SK-N-SH (cell line): ENCODE measurements around the gene CRB2. TPM values are rescaled to one million over a fixed set of nuclear protein-coding genes. Genes with fewer than 3 reads are reported as not detected.

Experiments
- CTCF ChIA-PET: fragments of 300-600, 350-600 bp; formaldehyde crosslinking; extraction: SDS; loops from one replicate; lab custom pipeline; 2021; lab: Yijun Ruan, JAX
- POLR2A ChIA-PET: fragments of 350-600 bp; sonication (Branson Sonifier 250); formaldehyde crosslinking; extraction: SDS; loops from one replicate; lab custom pipeline; 2020; ENCODE audit warnings: antibody characterized with exemption, inconsistent platforms; lab: Yijun Ruan, JAX
- DNase-seq: peaks from one replicate; pipeline ENCODE4 v3.0.0; 2012
- H2AFZ ChIP-seq: fragments of 200-600 bp; sonication (generic); 2 replicates; pipeline ENCODE4 v1.8.1; 2016; ENCODE audit warnings: antibody characterized with exemption, mild to moderate bottlenecking, low read depth
- H3F3A ChIP-seq: fragments of 200-600 bp; sonication (generic); replicated peaks from 2 replicates; pipeline ENCODE3; 2016; ENCODE audit warnings: antibody characterized with exemption, mild to moderate bottlenecking; ENCODE audit not compliant: insufficient read depth
- H3K27ac ChIP-seq, 2 experiments: fragments of 200-500 bp in 1 of 2; fragments of 200-600 bp in 1 of 2; sonication (Bioruptor generic) in 1 of 2; sonication (generic), shearing (Covaris generic) in 1 of 2; 2 replicates each; pipeline versions ENCODE4 v1.5.1 to v1.6.1; 2014 to 2016; ENCODE audit warnings: low read depth in 2 of 2, inconsistent platforms in 1 of 2, low read length in 1 of 2, mild to moderate bottlenecking in 1 of 2, mixed read lengths in 1 of 2
- H3K27me3 ChIP-seq: fragments of 200-600 bp; sonication (generic), shearing (Covaris generic); 2 replicates; pipeline ENCODE4 v1.6.1; 2016; ENCODE audit warnings: mixed run types; ENCODE audit not compliant: insufficient read depth
- H3K36me3 ChIP-seq, 2 experiments: fragments of 200-500 bp in 1 of 2; fragments of 200-600 bp in 1 of 2; sonication (Bioruptor generic) in 1 of 2; sonication (generic) in 1 of 2; replicated peaks in 1 of 2; 2 replicates each; pipeline versions ENCODE3 to v1.5.1; 2014 to 2016; ENCODE audit warnings: low read length in 1 of 2, mild to moderate bottlenecking in 1 of 2; ENCODE audit not compliant: insufficient read depth in 2 of 2, control insufficient read depth in 1 of 2
- H3K4me1 ChIP-seq, 2 experiments: fragments of 200-500 bp in 1 of 2; fragments of 200-600 bp in 1 of 2; sonication (Bioruptor generic) in 1 of 2; sonication (generic), shearing (Covaris generic) in 1 of 2; 2 replicates each; pipeline versions ENCODE4 v1.5.1 to v1.6.1; 2014 to 2016; ENCODE audit warnings: low read depth in 1 of 2, low read length in 1 of 2, mixed run types in 1 of 2; ENCODE audit not compliant: insufficient read depth in 2 of 2, control insufficient read depth in 1 of 2
- H3K4me2 ChIP-seq: fragments of 200-600 bp; sonication (generic), shearing (Covaris generic); 2 replicates; pipeline ENCODE4 v1.6.1; 2017; ENCODE audit warnings: mixed run types
- H3K4me3 ChIP-seq, 2 experiments: fragments of 200-500 bp in 1 of 2; fragments of 200-600 bp in 1 of 2; sonication (Bioruptor generic) in 1 of 2; sonication (generic), shearing (Covaris generic) in 1 of 2; 2 replicates each; pipeline versions ENCODE4 v1.5.1 to v1.8.1; 2014 to 2016; ENCODE audit warnings: low read depth in 2 of 2, inconsistent platforms in 1 of 2, low read length in 1 of 2, mild to moderate bottlenecking in 1 of 2, mixed read lengths in 1 of 2, moderate library complexity in 1 of 2
- H3K79me2 ChIP-seq: fragments of 200-600 bp; sonication (generic); 2 replicates; pipeline ENCODE4 v1.8.1; 2017; ENCODE audit warnings: mild to moderate bottlenecking; ENCODE audit not compliant: insufficient read depth
- H3K9ac ChIP-seq: fragments of 200-600 bp; sonication (generic); 2 replicates; pipeline ENCODE4 v1.6.1; 2017; ENCODE audit warnings: mixed run types
- H3K9me2 ChIP-seq: fragments of 200-600 bp; sonication (generic); 2 replicates; pipeline ENCODE4 v1.6.1; 2017; ENCODE audit warnings: mixed run types
- H3K9me3 ChIP-seq: fragments of 200-600 bp; sonication (generic); 2 replicates; pipeline ENCODE4 v1.6.1; 2017; ENCODE audit warnings: mixed run types, mild to moderate bottlenecking, moderate library complexity
- H4K20me1 ChIP-seq: fragments of 200-600 bp; sonication (generic); 2 replicates; pipeline ENCODE4 v1.6.1; 2017; ENCODE audit warnings: mild to moderate bottlenecking, mixed run types; ENCODE audit not compliant: insufficient read depth
- CHD2 ChIP-seq: fragments of 150-350 bp; IDR thresholded peaks from 2 replicates; pipeline ENCODE4 v1.6.1; 2018; ENCODE audit warnings: low read length; ENCODE audit not compliant: partially characterized antibody
- ELF1 ChIP-seq: IDR thresholded peaks from 2 replicates; pipeline ENCODE4 v1.4.0; 2012
- EZH2phosphoT487 ChIP-seq: fragments of 200-600 bp; sonication (generic); IDR thresholded peaks from 2 replicates; pipeline ENCODE4 v1.6.1; 2017; ENCODE audit warnings: low read depth, mixed run types, mild to moderate bottlenecking, antibody characterized with exemption, moderate library complexity, borderline replicate concordance
- FOXM1 ChIP-seq: IDR thresholded peaks from 2 replicates; pipeline ENCODE4 v1.4.0; 2012; ENCODE audit warnings: low read depth, mild to moderate bottlenecking
- GABPA ChIP-seq: IDR thresholded peaks from 2 replicates; pipeline ENCODE4 v1.4.0; 2012; ENCODE audit warnings: low read depth, mild to moderate bottlenecking
- GATA2 ChIP-seq: sonication (generic); formaldehyde crosslinking; IDR thresholded peaks from 2 replicates; pipeline ENCODE4 v1.5.0; 2020; ENCODE audit warnings: mild to moderate bottlenecking, missing genetic modification reagents
- JUND ChIP-seq: IDR thresholded peaks from 2 replicates; pipeline ENCODE4 v1.4.0; 2012
- MXI1 ChIP-seq: IDR thresholded peaks from 2 replicates; pipeline ENCODE4 v1.6.1; 2012; ENCODE audit warnings: mild to moderate bottlenecking, low read depth, low read length, improper control_type of control experiment
- NFIC ChIP-seq: IDR thresholded peaks from 2 replicates; pipeline ENCODE4 v1.4.0; 2012; ENCODE audit warnings: borderline replicate concordance
- RAD21 ChIP-seq: IDR thresholded peaks from 2 replicates; pipeline ENCODE4 v1.6.1; 2012; ENCODE audit warnings: mild to moderate bottlenecking, low read length
- RCOR1 ChIP-seq: fragments of 150-350 bp; IDR thresholded peaks from 2 replicates; pipeline ENCODE4 v1.6.1; 2017; ENCODE audit warnings: antibody characterized with exemption, low read length
- SIN3A ChIP-seq: IDR thresholded peaks from 2 replicates; pipeline ENCODE4 v1.6.1; 2012; ENCODE audit warnings: low read depth, mild to moderate bottlenecking, low read length, moderate library complexity, borderline replicate concordance
- SMC3 ChIP-seq: IDR thresholded peaks from 2 replicates; pipeline ENCODE4 v1.6.1; 2012; ENCODE audit warnings: low read depth, low read length, improper control_type of control experiment
- TAF1 ChIP-seq: IDR thresholded peaks from 2 replicates; pipeline ENCODE4 v1.6.1; 2012; ENCODE audit warnings: low read depth, mild to moderate bottlenecking, low read length, moderate library complexity, borderline replicate concordance
- YY1 ChIP-seq: IDR thresholded peaks from 2 replicates; pipeline ENCODE4 v1.4.0; 2012; ENCODE audit warnings: low read depth, mild to moderate bottlenecking
- WGBS: methylation state at CpG from one replicate; pipeline ENCODE4 v1.1.6; 2017; ENCODE audit warnings: low lambda C conversion rate; 5-methylcytosine and 5-hydroxymethylcytosine counted together
- polyA plus RNA-seq, 3 experiments: library from polyadenylated mRNA; depleted of rRNA; stranded (reverse); fragments of >200 nt; gene quantifications; 2 replicates each; pipeline ENCODE4 v1.2.3, GENCODE V29; 2012
- TF ChIP-seq, protein P1 (sequence below): IDR thresholded peaks from 2 replicates; pipeline ENCODE4 v1.4.0; 2012; ENCODE audit warnings: low read depth, borderline replicate concordance
- TF ChIP-seq, protein P2 (sequence below): fragments of 150-350 bp; IDR thresholded peaks from 2 replicates; pipeline ENCODE4 v1.6.1; 2016; ENCODE audit warnings: mild to moderate bottlenecking, low read depth, low read length
- TF ChIP-seq, protein P3 (sequence below): IDR thresholded peaks from 2 replicates; pipeline ENCODE4 v1.4.0; 2012; ENCODE audit warnings: low read depth

CRB2 gene
- polyA plus RNA-seq, 1 of the 3 experiments (the other 2 are of a cell fraction) = not detected

DNA sequence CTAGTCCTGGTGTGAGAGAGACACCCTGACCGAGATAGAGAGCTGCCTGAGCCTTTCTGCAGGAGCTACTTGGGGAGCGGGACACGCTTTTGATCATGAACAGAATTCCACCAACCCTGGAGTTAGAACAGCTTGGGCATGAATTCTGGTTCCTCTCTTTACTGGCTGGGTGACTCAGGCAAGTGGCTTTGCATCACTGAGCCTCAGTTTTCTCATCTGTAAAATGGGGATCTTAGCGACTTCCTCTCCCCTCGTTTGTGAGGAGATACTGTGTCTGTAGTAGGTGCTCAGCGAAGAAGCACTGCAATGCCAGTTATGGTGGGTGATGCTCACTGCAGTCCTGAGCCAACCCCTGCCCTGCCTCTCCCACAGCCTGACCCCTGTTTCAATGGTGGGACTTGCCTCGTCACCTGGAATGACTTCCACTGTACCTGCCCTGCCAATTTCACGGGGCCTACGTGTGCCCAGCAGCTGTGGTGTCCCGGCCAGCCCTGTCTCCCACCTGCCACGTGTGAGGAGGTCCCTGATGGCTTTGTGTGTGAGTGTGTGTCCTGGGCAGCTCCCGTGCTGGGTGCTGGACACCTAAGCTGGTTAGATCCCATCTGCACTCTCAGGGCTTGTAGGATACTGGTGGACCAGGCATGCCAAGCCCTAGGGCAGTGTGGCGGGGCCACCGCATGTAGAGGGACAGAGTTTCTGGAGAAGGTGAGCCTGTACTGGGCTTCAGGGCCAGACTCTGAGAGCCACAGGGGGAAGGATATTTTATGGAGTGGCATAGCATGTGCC, 16.0 kb downstream of the CRB2 start:
- peaks cover 51% of the 10 kb centered on the region for H3K27me3 ChIP-seq
- H3K9me3 ChIP-seq = no peaks in the 10 kb centered on the region
- no peak for DNase-seq
- H3K4me1 ChIP-seq = peaks cover 0 to 17% of the 10 kb centered on the region in 2 experiments; a peak in 1 of 4 replicates
- no peaks in the 10 kb centered on the region for H3K36me3 ChIP-seq
- no peak overlapping the region for H3K27ac ChIP-seq
- H2AFZ ChIP-seq = no peak overlapping the region
- no peaks in the 10 kb centered on the region for H3K9me2 ChIP-seq
- no peaks in the 10 kb centered on the region for H3K79me2 ChIP-seq
- TF ChIP-seq, protein P1, sequence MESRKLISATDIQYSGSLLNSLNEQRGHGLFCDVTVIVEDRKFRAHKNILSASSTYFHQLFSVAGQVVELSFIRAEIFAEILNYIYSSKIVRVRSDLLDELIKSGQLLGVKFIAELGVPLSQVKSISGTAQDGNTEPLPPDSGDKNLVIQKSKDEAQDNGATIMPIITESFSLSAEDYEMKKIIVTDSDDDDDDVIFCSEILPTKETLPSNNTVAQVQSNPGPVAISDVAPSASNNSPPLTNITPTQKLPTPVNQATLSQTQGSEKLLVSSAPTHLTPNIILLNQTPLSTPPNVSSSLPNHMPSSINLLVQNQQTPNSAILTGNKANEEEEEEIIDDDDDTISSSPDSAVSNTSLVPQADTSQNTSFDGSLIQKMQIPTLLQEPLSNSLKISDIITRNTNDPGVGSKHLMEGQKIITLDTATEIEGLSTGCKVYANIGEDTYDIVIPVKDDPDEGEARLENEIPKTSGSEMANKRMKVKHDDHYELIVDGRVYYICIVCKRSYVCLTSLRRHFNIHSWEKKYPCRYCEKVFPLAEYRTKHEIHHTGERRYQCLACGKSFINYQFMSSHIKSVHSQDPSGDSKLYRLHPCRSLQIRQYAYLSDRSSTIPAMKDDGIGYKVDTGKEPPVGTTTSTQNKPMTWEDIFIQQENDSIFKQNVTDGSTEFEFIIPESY = no peak
- TF ChIP-seq YY1 (no peak), SIN3A (no peak), CHD2 (no peak), RCOR1 (no peak), FOXM1 (no peak), GATA2 (CRISPR knock-in tag) (no peak), JUND (no peak)
- WGBS = 58% methylated on average over 10 of the region's 14 CpGs
- H4K20me1 ChIP-seq = no peaks in the 10 kb centered on the region
- POLR2A ChIA-PET = no interaction called here
- no peak overlapping the region for H3K4me3 ChIP-seq
- H3K9ac ChIP-seq = no peak overlapping the region
- no peak overlapping the region for H3K4me2 ChIP-seq
- CTCF ChIA-PET = interaction anchor here (0.8 to 10.4 kb wide), 6 partner anchors 9 to 22 kb away, joined by 3 to 77 read pairs (median 8); partner anchors contain the start of gene CRB2
- no peaks in the 10 kb centered on the region for H3F3A ChIP-seq

DNA sequence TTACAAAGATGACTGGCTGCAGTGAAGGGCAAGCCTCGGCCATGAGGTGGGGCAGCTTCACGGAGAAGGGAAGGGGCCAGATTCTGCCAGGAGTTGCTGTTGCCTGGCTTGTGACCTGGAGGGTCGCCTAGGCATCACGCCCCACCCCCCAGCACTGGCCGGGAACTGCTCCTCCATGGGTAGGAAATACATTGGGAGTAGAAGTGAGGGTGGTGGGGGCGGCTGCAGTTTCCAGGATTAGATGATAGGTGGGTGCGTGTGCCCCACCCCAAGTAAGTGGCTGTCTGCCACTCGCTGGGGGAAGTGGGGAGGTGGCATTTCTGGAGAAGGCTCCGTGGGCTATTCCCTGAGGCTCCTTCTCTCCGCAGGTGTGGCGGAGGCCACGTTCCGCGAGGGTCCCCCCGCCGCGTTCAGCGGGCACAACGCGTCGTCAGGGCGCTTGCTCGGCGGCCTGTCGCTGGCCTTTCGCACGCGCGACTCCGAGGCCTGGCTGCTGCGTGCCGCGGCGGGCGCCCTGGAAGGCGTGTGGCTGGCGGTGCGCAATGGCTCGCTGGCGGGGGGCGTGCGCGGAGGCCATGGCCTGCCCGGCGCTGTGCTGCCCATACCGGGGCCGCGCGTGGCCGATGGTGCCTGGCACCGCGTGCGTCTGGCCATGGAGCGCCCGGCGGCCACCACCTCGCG, 16.9 kb downstream of the CRB2 start:
- Histone ChIP-seq H3K9ac (no peak overlapping the region), H3K9me2 (no peaks in the 10 kb centered on the region), H3K27ac (no peak overlapping the region), H3K4me2 (no peak overlapping the region), H2AFZ (no peak overlapping the region), H3K79me2 (no peaks in the 10 kb centered on the region), H3K27me3 (peaks cover 51% of the 10 kb centered on the region), H3K4me1 (peaks cover 0 to 25% of the 10 kb centered on the region in 2 experiments; a peak in 1 of 4 replicates), H3K36me3 (no peaks in the 10 kb centered on the region), H4K20me1 (no peaks in the 10 kb centered on the region), H3F3A (no peaks in the 10 kb centered on the region), H3K4me3 (no peak overlapping the region), H3K9me3 (no peaks in the 10 kb centered on the region)
- POLR2A ChIA-PET = no interaction called here
- WGBS = 13% methylated on average over 3 of the region's 58 CpGs
- CTCF ChIA-PET = interaction anchor here (3.4 to 10.4 kb wide), 2 partner anchors 12 to 18 kb away, joined by 27 to 77 read pairs; partner anchors contain the start of gene CRB2
- TF ChIP-seq EZH2phosphoT487 (no peak), NFIC (no peak), SMC3 (no peak), RAD21 (no peak), TAF1 (no peak), GABPA (no peak), ELF1 (no peak), YY1 (no peak), MXI1 (no peak), JUND (no peak)
- TF ChIP-seq, protein P1 = no peak
- TF ChIP-seq, protein P2, sequence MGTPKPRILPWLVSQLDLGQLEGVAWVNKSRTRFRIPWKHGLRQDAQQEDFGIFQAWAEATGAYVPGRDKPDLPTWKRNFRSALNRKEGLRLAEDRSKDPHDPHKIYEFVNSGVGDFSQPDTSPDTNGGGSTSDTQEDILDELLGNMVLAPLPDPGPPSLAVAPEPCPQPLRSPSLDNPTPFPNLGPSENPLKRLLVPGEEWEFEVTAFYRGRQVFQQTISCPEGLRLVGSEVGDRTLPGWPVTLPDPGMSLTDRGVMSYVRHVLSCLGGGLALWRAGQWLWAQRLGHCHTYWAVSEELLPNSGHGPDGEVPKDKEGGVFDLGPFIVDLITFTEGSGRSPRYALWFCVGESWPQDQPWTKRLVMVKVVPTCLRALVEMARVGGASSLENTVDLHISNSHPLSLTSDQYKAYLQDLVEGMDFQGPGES = no peak
- TF ChIP-seq, protein P3, sequence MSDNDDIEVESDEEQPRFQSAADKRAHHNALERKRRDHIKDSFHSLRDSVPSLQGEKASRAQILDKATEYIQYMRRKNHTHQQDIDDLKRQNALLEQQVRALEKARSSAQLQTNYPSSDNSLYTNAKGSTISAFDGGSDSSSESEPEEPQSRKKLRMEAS = no peak
- no peak for DNase-seq
